ENCODE measurements around the gene POLR2E.
A peak's percentile ranks its signal among the peaks of the same experiment; 100 is the strongest.
"Not testable (repeated sequence)": the region's sequence is repeated elsewhere in the genome, so short reads cannot be mapped to it uniquely, and the experiment has no call there.

Gene POLR2E

GRCh38 chr19:1117654-1118053, 22.5 kb upstream of the POLR2E start:
- peaks cover 34 to 74% of the 10 kb centered on the region in 2 donors for H3K36me3 ChIP-seq (ENCODE audit: control insufficient read depth in 1 of 2, insufficient read depth in 2 of 2, low read length in 2 of 2)
- no peak overlapping the region for H3K27ac ChIP-seq (ENCODE audit: low read depth, low read length)

GRCh38 chr19:1116726-1117581, 21.8 kb upstream of the POLR2E start:
- H3K9me3 ChIP-seq (ENCODE audit: control insufficient read depth in 1 of 2, low read length in 2 of 2) = no peaks in the 10 kb centered on the region
- H3K4me1 ChIP-seq (ENCODE audit: control insufficient read depth in 1 of 2, insufficient read depth in 2 of 2, low read length in 2 of 2) = peaks cover 17 to 18% of the 10 kb centered on the region in 2 donors
- H3K4me3 ChIP-seq (ENCODE audit: low read depth in 1 of 2, low read length in 2 of 2) = no peak overlapping the region
- no peaks in the 10 kb centered on the region for H3K27me3 ChIP-seq (ENCODE audit: control insufficient read depth in 1 of 2, insufficient read depth in 2 of 2, low read length in 2 of 2)
- H3K27ac ChIP-seq (ENCODE audit: low read depth, low read length) = no peak overlapping the region
- peaks cover 32 to 71% of the 10 kb centered on the region in 2 donors for H3K36me3 ChIP-seq (ENCODE audit: control insufficient read depth in 1 of 2, insufficient read depth in 2 of 2, low read length in 2 of 2)
- no peak overlapping the region for H3K9ac ChIP-seq (ENCODE audit: low read depth in 1 of 2, low read length in 2 of 2)

More at GRCh38 chr19:1117654-1118053, 22.5 kb upstream of the POLR2E start:
- H3K9me3 ChIP-seq (ENCODE audit: control insufficient read depth in 1 of 2, low read length in 2 of 2) = no peaks in the 10 kb centered on the region
- H3K9ac ChIP-seq (ENCODE audit: low read depth in 1 of 2, low read length in 2 of 2) = no peak overlapping the region
- no peak overlapping the region for H3K4me3 ChIP-seq (ENCODE audit: low read depth in 1 of 2, low read length in 2 of 2)
- H3K27me3 ChIP-seq (ENCODE audit: control insufficient read depth in 1 of 2, insufficient read depth in 2 of 2, low read length in 2 of 2) = no peaks in the 10 kb centered on the region
- peaks cover 15% of the 10 kb centered on the region in 2 donors for H3K4me1 ChIP-seq (ENCODE audit: control insufficient read depth in 1 of 2, insufficient read depth in 2 of 2, low read length in 2 of 2)

GRCh38 chr19:1115646-1116420, 20.7 kb upstream of the POLR2E start:
- no peak overlapping the region for H3K27ac ChIP-seq (ENCODE audit: low read depth, low read length)
- peaks cover 25 to 64% of the 10 kb centered on the region in 2 donors for H3K36me3 ChIP-seq (ENCODE audit: control insufficient read depth in 1 of 2, insufficient read depth in 2 of 2, low read length in 2 of 2)

GRCh38 chr19:1114728-1115127, 19.6 kb upstream of the POLR2E start:
- H3K9me3 ChIP-seq (ENCODE audit: control insufficient read depth in 1 of 2, low read length in 2 of 2); H3K27me3 ChIP-seq (ENCODE audit: control insufficient read depth in 1 of 2, insufficient read depth in 2 of 2, low read length in 2 of 2); H3K9ac ChIP-seq (ENCODE audit: low read depth in 1 of 2, low read length in 2 of 2); H3K27ac ChIP-seq (ENCODE audit: low read depth, low read length); H3K4me3 ChIP-seq (ENCODE audit: low read depth in 1 of 2, low read length in 2 of 2): not testable (repeated sequence)
- peaks cover 17 to 18% of the 10 kb centered on the region in 2 donors for H3K4me1 ChIP-seq (ENCODE audit: control insufficient read depth in 1 of 2, insufficient read depth in 2 of 2, low read length in 2 of 2)
- peaks cover 19 to 64% of the 10 kb centered on the region in 2 donors for H3K36me3 ChIP-seq (ENCODE audit: control insufficient read depth in 1 of 2, insufficient read depth in 2 of 2, low read length in 2 of 2)

More at GRCh38 chr19:1115646-1116420, 20.7 kb upstream of the POLR2E start:
- Histone ChIP-seq H3K4me1 (ENCODE audit: control insufficient read depth in 1 of 2, insufficient read depth in 2 of 2, low read length in 2 of 2) (peaks cover 17 to 18% of the 10 kb centered on the region in 2 donors), H3K9me3 (ENCODE audit: control insufficient read depth in 1 of 2, low read length in 2 of 2) (no peaks in the 10 kb centered on the region), H3K4me3 (ENCODE audit: low read depth in 1 of 2, low read length in 2 of 2) (no peak overlapping the region), H3K27me3 (ENCODE audit: control insufficient read depth in 1 of 2, insufficient read depth in 2 of 2, low read length in 2 of 2) (no peaks in the 10 kb centered on the region), H3K9ac (ENCODE audit: low read depth in 1 of 2, low read length in 2 of 2) (no peak overlapping the region)

GRCh38 chr19:1113986-1114483, 18.9 kb upstream of the POLR2E start:
- H3K27me3 ChIP-seq (ENCODE audit: control insufficient read depth in 1 of 2, insufficient read depth in 2 of 2, low read length in 2 of 2) = no peaks in the 10 kb centered on the region
- H3K9ac ChIP-seq (ENCODE audit: low read depth in 1 of 2, low read length in 2 of 2) = peak overlapping the region in 1 of 2 donors; percentile 39
- H3K36me3 ChIP-seq (ENCODE audit: control insufficient read depth in 1 of 2, insufficient read depth in 2 of 2, low read length in 2 of 2) = peaks cover 19 to 62% of the 10 kb centered on the region in 2 donors
- H3K27ac ChIP-seq (ENCODE audit: low read depth, low read length) = no peak overlapping the region
- peaks cover 17 to 18% of the 10 kb centered on the region in 2 donors for H3K4me1 ChIP-seq (ENCODE audit: control insufficient read depth in 1 of 2, insufficient read depth in 2 of 2, low read length in 2 of 2)
- H3K4me3 ChIP-seq (ENCODE audit: low read depth in 1 of 2, low read length in 2 of 2) = no peak overlapping the region
- H3K9me3 ChIP-seq (ENCODE audit: control insufficient read depth in 1 of 2, low read length in 2 of 2) = no peaks in the 10 kb centered on the region

GRCh38 chr19:1113030-1113985, 18.1 kb upstream of the POLR2E start:
- H3K36me3 ChIP-seq (ENCODE audit: control insufficient read depth in 1 of 2, insufficient read depth in 2 of 2, low read length in 2 of 2) = peaks cover 19 to 61% of the 10 kb centered on the region in 2 donors
- peak overlapping the region in 1 of 2 donors; percentile 40 for H3K4me3 ChIP-seq (ENCODE audit: low read depth in 1 of 2, low read length in 2 of 2)

GRCh38 chr19:1112268-1113029, 17.3 kb upstream of the POLR2E start:
- peak overlapping the region in 1 of 2 donors; percentile 12 for H3K9ac ChIP-seq (ENCODE audit: low read depth in 1 of 2, low read length in 2 of 2)
- peaks cover 19 to 55% of the 10 kb centered on the region in 2 donors for H3K36me3 ChIP-seq (ENCODE audit: control insufficient read depth in 1 of 2, insufficient read depth in 2 of 2, low read length in 2 of 2)
- H3K9me3 ChIP-seq (ENCODE audit: control insufficient read depth in 1 of 2, low read length in 2 of 2) = no peaks in the 10 kb centered on the region
- peaks cover 17 to 18% of the 10 kb centered on the region in 2 donors for H3K4me1 ChIP-seq (ENCODE audit: control insufficient read depth in 1 of 2, insufficient read depth in 2 of 2, low read length in 2 of 2)
- no peak overlapping the region for H3K4me3 ChIP-seq (ENCODE audit: low read depth in 1 of 2, low read length in 2 of 2)
- peak overlapping the region; percentile 3 for H3K27ac ChIP-seq (ENCODE audit: low read depth, low read length)
- H3K27me3 ChIP-seq (ENCODE audit: control insufficient read depth in 1 of 2, insufficient read depth in 2 of 2, low read length in 2 of 2) = no peaks in the 10 kb centered on the region

More at GRCh38 chr19:1113030-1113985, 18.1 kb upstream of the POLR2E start:
- peak overlapping the region; percentile 12 to 39 for H3K9ac ChIP-seq (ENCODE audit: low read depth in 1 of 2, low read length in 2 of 2)
- H3K9me3 ChIP-seq (ENCODE audit: control insufficient read depth in 1 of 2, low read length in 2 of 2) = no peaks in the 10 kb centered on the region
- no peaks in the 10 kb centered on the region for H3K27me3 ChIP-seq (ENCODE audit: control insufficient read depth in 1 of 2, insufficient read depth in 2 of 2, low read length in 2 of 2)
- peaks cover 17 to 18% of the 10 kb centered on the region in 2 donors for H3K4me1 ChIP-seq (ENCODE audit: control insufficient read depth in 1 of 2, insufficient read depth in 2 of 2, low read length in 2 of 2)
- peak overlapping the region; percentile 50 for H3K27ac ChIP-seq (ENCODE audit: low read depth, low read length)

- Histone ChIP-seq H3K27ac (ENCODE audit: low read depth, low read length) (no peak overlapping the region), H3K36me3 (ENCODE audit: control insufficient read depth in 1 of 2, insufficient read depth in 2 of 2, low read length in 2 of 2) (peaks cover 16 to 51% of the 10 kb centered on the region in 2 donors), H3K4me3 (ENCODE audit: low read depth in 1 of 2, low read length in 2 of 2) (no peak overlapping the region)
Measured at GRCh38 chr19:1111641-1112267, 16.6 kb upstream of the POLR2E start.

More at GRCh38 chr19:1111641-1112267, 16.6 kb upstream of the POLR2E start:
- Histone ChIP-seq H3K4me1 (ENCODE audit: control insufficient read depth in 1 of 2, insufficient read depth in 2 of 2, low read length in 2 of 2) (peaks cover 19 to 23% of the 10 kb centered on the region in 2 donors), H3K9me3 (ENCODE audit: control insufficient read depth in 1 of 2, low read length in 2 of 2) (no peaks in the 10 kb centered on the region), H3K9ac (ENCODE audit: low read depth in 1 of 2, low read length in 2 of 2) (no peak overlapping the region), H3K27me3 (ENCODE audit: control insufficient read depth in 1 of 2, insufficient read depth in 2 of 2, low read length in 2 of 2) (no peaks in the 10 kb centered on the region)

Measured in duodenal mucosa (tissue), 2 donors.